ENCODE measurements around the gene MAVS.
"Not testable (repeated sequence)": the region's sequence is repeated elsewhere in the genome, so short reads cannot be mapped to it uniquely, and the experiment has no call there.

The MAVS gene

DNA sequence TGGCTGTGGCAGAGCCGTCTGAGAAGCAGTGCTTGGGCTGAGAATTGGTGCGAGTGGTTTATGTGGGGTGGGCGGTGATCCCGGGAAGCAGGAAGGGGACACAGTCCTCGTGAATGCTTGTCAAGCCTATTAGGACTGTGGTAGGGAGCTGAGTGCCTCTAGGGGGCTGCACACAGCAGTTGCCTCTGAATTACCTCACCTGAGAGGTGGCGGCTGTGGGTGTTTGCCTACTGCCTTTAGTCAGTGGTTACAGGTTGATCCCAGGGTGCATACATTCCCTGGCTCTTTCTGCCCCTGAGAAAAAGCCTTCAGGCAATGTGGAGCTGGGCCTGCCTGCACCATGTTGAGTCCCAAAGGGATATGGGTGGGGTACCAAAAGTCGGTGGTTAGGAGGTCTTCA lies 21.1 kb upstream of the MAVS start:
- Mint-ChIP-seq H3K4me1 (peaks cover 13% of the 10 kb centered on the region), H3K4me3 (no peak overlapping the region), H3K27me3 (no peaks in the 10 kb centered on the region), H3K36me3 (no peaks in the 10 kb centered on the region), H3K9me3 (no peaks in the 10 kb centered on the region), H3K27ac (peak overlapping the region; percentile 43)

DNA sequence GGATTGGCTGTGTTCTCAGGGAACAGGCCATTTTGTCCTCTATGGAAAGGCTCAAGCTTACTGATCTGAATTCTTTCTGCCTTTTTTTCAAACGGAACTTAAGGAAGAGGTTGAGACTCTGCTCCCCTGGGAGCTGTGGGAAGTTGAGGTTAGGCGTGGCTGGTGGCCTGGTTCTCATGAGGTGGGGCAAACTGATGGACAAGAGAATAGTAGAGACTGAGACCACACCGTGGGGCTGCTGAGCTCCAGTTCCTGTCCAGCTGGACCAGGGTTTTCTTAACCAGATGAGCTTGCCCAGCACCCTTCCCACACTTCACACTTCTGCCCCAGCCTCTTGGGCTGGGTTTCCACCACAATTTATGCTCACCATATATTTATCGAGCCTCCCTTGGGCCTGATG lies 20.2 kb upstream of the MAVS start:
- H3K27ac Mint-ChIP-seq, result peak overlapping the region; percentile 10
- H3K27me3 Mint-ChIP-seq, result no peaks in the 10 kb centered on the region
- H3K4me1 Mint-ChIP-seq, result peaks cover 8% of the 10 kb centered on the region
- no peaks in the 10 kb centered on the region for H3K9me3 Mint-ChIP-seq
- H3K36me3 Mint-ChIP-seq, result no peaks in the 10 kb centered on the region
- no peak overlapping the region for H3K4me3 Mint-ChIP-seq

DNA sequence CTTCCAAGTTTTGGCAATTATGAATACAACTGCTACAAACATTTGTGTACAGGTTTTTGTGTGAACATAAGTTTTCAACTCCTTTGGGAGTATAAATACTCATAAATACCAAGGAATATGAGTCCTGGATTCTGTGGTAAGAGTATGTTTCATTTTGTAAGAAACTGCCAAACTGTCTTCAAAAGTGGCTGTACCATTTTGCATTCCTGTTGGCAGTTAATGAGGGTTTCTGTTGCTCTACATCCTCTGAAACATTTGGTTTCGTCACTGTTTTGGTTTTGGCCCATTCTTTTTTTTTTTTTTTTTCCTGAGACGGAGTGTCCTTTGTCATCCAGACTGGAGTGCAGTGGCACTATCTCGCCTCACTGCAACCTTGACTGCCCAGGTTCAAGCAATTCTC lies 17.8 kb upstream of the MAVS start:
- Mint-ChIP-seq H3K27me3 (no peaks in the 10 kb centered on the region), H3K4me3 (no peak overlapping the region), H3K27ac (no peak overlapping the region), H3K36me3 (no peaks in the 10 kb centered on the region), H3K9me3 (no peaks in the 10 kb centered on the region), H3K4me1 (no peaks in the 10 kb centered on the region)

DNA sequence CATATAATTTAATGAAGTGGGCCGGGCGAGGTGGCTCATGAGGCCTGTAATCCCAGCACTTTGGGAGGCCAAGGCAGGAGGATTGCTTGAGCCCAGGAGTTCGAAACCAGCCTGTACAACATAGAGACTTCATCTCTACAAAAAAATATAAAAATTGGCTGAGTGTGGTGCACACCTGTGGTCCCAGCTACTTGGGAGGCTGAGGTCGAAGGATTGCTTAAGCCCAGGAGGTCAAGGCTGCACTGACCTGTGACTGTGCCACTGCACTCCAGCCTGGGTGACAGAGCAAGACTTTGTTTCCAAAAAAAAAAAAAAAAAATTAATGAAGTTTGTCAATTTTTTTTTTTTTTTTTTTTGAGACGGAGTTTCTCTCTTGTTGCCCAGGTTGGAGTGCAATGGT lies 16.7 kb upstream of the MAVS start:
- not testable (repeated sequence) for H3K9me3 Mint-ChIP-seq, H3K4me1 Mint-ChIP-seq, H3K27me3 Mint-ChIP-seq, H3K27ac Mint-ChIP-seq, H3K4me3 Mint-ChIP-seq, H3K36me3 Mint-ChIP-seq

DNA sequence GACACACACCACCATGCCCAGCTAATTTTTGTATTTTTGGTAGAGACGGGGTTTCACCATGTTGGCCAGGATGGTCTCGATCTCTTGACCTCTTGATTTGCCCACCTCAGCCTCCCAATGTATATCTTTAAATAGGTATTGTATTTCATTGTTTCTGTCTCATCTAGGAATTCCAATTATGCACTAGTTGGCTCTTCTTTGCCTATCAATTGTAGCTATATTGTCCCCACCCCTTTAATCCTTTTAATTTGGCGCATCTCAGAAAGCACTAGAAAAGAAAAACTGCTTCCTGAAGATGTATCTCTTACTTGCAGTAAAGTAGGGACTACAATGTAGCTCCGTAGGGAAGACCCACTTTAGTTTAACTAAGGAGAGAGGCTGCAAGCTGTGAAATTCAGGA lies 10.5 kb upstream of the MAVS start:
- Mint-ChIP-seq H3K27ac (no peak overlapping the region), H3K27me3 (no peaks in the 10 kb centered on the region), H3K9me3 (no peaks in the 10 kb centered on the region), H3K4me3 (no peak overlapping the region), H3K36me3 (peaks cover 2% of the 10 kb centered on the region), H3K4me1 (peaks cover 8% of the 10 kb centered on the region)

DNA sequence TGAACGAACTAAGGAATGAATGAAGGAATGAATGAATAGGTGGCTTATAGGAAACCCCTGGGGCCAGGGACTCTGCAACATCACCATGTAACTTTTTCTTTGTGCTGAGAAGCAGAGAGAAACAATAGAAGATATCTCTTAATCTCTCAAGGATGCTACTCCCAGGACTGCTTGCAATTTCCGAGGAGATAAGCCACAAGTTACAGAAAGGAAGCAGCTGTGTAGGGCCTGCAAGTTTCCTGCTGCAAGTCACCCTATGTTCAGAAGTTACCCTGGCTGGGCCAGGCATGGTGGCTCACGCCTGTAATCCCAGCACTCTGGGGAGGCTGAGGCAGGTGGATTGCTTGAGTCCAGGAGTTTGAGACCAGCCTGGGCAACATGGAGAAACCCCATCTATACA lies 7.3 kb upstream of the MAVS start:
- Mint-ChIP-seq H3K27ac (peak overlapping the region; percentile 3), H3K36me3 (peaks cover 2% of the 10 kb centered on the region), H3K27me3 (no peaks in the 10 kb centered on the region), H3K4me3 (no peak overlapping the region), H3K4me1 (peaks cover 8% of the 10 kb centered on the region), H3K9me3 (no peaks in the 10 kb centered on the region)

DNA sequence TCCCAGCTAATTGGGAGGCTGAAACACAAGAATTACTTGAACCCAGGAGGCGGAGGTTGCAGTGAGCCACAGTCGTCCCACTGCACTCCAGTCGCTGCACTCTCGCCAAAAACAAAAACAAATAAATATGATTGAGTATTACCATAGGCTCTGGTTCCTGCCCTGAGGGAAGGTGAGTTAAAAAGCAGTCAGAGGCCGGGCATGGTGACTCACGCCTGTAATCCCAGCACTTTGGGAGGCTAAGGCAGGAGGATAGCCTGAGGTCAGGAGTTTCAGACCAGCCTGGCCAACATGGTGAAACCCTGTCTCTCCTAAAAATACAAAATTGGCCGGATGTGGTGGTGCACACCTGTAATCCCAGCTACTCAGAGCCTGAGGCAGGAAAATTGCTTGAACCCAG lies 6.4 kb upstream of the MAVS start:
- not testable (repeated sequence) for H3K27me3 Mint-ChIP-seq, H3K4me3 Mint-ChIP-seq, H3K4me1 Mint-ChIP-seq, H3K9me3 Mint-ChIP-seq, H3K27ac Mint-ChIP-seq, H3K36me3 Mint-ChIP-seq

DNA sequence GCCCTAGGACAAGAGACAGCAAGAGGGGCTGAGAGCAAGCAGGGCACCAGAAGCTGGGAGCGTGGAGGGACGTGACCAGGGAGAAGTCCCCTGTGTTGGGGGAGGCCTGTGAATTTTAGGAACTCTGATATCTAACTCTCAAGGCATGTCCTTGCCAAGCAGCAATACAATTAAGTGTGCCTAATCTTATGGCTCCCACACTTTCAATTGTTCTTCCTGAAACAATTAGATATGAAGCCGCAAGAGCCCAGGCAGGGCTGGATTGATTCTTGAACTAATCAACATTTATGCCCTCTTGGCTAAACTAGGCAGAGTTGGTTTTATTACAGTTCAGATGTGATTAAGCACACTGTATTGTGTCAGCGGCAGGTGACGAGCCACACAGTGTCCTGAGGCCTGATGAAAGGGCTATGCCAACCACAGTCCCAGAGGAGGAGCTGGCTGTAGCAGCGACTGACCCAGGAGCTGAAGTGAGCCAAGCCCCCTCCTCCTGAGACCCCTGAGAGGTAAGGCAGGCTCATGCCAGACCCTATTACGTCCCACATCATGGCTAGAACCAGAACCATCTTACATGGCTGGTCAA lies 4.2 kb upstream of the MAVS start:
- H3K27ac Mint-ChIP-seq, result no peak overlapping the region
- H3K27me3 Mint-ChIP-seq, result no peaks in the 10 kb centered on the region
- H3K4me1 Mint-ChIP-seq, result peaks cover 14% of the 10 kb centered on the region
- H3K4me3 Mint-ChIP-seq, result no peak overlapping the region
- no peaks in the 10 kb centered on the region for H3K9me3 Mint-ChIP-seq
- H3K36me3 Mint-ChIP-seq, result no peaks in the 10 kb centered on the region

DNA sequence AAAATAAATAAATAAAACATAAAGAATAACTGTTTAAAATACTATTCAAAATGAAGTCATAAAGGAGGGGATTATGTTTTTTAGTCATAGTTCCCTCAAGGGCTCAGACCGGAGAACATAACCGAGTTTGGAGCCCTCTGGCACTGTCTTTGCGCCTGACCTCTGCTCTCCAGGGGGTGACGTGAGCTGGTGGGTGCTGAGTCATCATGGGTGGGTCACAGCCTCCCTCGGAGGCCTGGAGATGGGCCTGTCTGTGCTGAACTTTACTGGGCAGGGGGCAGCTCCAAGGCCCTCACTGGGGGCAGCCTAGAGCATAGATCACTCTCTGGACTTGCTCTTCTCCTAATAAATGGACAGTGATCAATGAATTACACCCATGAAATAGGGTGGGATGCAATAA lies 3.1 kb upstream of the MAVS start:
- Mint-ChIP-seq H3K27ac (no peak overlapping the region), H3K36me3 (no peaks in the 10 kb centered on the region), H3K27me3 (no peaks in the 10 kb centered on the region), H3K4me3 (no peak overlapping the region), H3K4me1 (peaks cover 22% of the 10 kb centered on the region), H3K9me3 (no peaks in the 10 kb centered on the region)

DNA sequence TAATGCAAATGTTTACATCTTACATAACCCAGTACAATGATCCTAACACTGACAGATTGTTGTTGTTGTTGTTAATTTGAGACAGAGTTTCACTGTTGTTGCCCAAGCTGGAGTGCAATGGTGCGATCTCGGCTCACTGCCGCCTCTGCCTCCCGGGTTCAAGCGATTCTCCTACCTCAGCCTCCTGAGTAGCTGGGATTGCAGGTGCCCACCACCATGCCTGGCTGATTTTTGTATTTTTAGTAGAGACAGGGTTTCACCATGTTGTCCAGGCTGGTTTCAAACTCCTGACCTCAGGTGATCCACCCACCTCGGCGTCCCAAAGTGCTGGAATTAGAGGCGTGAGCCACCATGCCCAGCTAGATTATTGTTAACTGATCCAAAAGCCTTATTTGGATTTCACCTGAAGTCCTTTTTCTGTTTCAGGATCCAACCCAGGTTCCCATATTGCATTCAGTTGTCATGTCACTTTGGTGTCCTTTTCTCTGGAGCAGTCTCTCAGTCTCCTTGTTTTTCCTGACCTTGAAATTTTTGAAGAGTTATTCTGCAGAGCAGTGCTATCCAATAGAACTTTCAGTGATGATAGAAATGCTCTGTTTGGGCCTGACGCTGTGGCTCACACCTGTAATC lies 2.5 kb upstream of the MAVS start:
- H3K4me1 Mint-ChIP-seq, result peaks cover 23% of the 10 kb centered on the region
- H3K4me3 Mint-ChIP-seq, result not testable (repeated sequence)

DNA sequence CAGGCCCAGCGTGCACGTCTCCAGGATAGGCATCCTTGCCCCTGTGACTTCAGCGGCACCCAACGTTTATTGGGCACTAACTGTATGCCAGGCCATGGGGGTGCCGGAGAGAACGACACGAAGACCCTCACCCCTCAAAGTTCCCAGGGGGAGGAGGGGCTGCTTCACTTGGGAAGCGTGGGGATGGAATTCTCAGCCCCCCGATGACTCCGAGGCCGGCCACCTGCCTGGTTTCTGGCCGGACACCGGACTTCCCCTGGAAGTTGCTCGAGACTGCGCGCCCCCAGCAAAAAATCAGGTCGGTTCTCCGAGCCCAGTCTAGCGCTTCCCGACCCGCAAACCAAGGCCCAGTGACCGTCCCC lies 275 bp upstream of the MAVS start:
- Mint-ChIP-seq H3K27me3 (no peaks in the 10 kb centered on the region), H3K9me3 (no peaks in the 10 kb centered on the region), H3K4me3 (peak overlapping the region; percentile 88), H3K4me1 (peaks cover 28% of the 10 kb centered on the region), H3K36me3 (no peaks in the 10 kb centered on the region), H3K27ac (peak overlapping the region; percentile 72)

More for the DNA sequence above, 2.5 kb upstream of the MAVS start:
- H3K36me3 Mint-ChIP-seq, H3K27ac Mint-ChIP-seq, H3K27me3 Mint-ChIP-seq, H3K9me3 Mint-ChIP-seq: not testable (repeated sequence)

DNA sequence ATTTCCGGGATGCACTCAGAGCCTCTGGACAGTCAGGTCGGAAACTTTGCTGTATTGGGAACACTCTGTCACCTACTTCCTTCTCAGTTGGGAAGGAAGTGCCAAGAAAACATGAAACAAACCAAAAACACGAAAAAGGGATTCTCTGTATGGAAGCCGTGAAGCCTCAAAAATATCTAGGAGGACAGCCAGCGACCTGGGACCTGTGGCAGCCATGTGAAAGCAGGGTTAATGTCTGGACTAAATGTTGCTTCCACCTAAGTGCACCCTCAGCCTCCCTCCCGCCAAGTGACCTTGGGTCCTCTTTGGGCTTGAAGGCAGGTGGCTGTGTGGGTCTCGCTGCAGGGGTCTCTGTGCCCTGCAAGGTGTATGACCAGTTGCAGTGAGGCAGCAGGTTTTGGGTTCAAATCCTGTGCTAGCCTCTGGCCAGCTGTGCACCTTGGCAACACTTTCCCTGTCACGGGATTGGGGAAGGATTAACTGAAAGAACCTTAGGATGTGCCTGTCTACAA lies 851 bp downstream of the MAVS start:
- H3K4me3 Mint-ChIP-seq, result peak overlapping the region; percentile 88
- H3K9me3 Mint-ChIP-seq, result no peaks in the 10 kb centered on the region
- peak overlapping the region; percentile 91 for H3K27ac Mint-ChIP-seq
- H3K4me1 Mint-ChIP-seq, result peaks cover 28% of the 10 kb centered on the region
- no peaks in the 10 kb centered on the region for H3K27me3 Mint-ChIP-seq
- H3K36me3 Mint-ChIP-seq, result no peaks in the 10 kb centered on the region

DNA sequence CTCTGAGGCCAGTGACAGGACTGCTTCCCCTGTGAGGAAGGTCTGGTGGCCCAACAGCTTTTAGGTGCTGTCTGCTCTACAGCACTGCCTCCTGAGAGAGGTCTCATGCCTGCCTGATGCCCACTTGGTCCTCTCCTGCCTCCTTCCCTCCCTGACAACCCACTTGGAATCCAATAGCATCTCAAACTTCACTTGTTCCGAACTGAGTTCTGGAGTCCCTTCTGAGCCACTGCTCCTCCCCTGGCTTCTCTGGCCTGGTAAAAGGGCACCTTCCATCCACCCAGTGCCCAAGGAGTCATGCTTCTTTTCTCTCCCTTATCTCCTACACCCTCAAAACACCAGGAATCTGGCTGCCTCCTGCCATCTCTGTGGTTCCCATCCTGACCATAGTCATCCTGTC lies 1.9 kb downstream of the MAVS start:
- Mint-ChIP-seq H3K36me3 (no peaks in the 10 kb centered on the region), H3K9me3 (no peaks in the 10 kb centered on the region), H3K27me3 (no peaks in the 10 kb centered on the region), H3K27ac (peak overlapping the region; percentile 52), H3K4me3 (peak overlapping the region; percentile 88), H3K4me1 (peaks cover 28% of the 10 kb centered on the region)

DNA sequence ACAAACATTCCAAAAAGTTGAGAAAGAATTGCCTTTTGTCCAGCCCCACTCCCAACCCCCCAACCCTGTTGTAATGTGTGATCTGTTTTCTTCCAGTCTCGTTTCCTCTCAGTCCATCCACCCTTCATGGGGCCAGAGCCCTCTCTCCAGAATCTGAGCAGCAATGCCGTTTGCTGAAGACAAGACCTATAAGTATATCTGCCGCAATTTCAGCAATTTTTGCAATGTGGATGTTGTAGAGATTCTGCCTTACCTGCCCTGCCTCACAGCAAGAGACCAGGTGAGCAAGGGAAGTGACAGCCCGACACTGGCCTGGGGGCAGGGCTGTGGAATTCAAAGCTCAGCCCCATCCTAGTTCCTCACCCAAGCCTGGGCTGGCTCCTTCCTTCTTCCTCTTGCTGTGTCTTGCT lies 7.8 kb downstream of the MAVS start:
- H3K9me3 Mint-ChIP-seq, result no peaks in the 10 kb centered on the region
- H3K36me3 Mint-ChIP-seq, result peaks cover 6% of the 10 kb centered on the region

DNA sequence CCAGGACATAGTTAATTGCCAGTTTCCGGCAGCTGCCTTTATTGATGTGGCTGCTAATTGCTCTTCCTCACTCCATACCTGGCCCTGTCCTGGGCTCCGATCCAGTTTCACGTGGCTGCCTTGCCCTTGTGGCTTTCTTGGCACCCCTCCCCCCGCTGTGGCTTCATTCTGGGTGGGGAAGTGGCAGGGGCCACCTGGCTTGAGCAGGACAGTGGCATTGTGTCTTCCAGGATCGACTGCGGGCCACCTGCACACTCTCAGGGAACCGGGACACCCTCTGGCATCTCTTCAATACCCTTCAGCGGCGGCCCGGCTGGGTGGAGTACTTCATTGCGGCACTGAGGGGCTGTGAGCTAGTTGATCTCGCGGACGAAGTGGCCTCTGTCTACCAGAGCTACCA lies 10.8 kb downstream of the MAVS start:
- Mint-ChIP-seq H3K4me3 (no peak overlapping the region), H3K9me3 (no peaks in the 10 kb centered on the region), H3K4me1 (peaks cover 14% of the 10 kb centered on the region), H3K36me3 (peaks cover 6% of the 10 kb centered on the region), H3K27me3 (no peaks in the 10 kb centered on the region), H3K27ac (no peak overlapping the region)

More for the DNA sequence above, 7.8 kb downstream of the MAVS start:
- no peak overlapping the region for H3K27ac Mint-ChIP-seq
- H3K4me3 Mint-ChIP-seq, result no peak overlapping the region
- H3K4me1 Mint-ChIP-seq, result peaks cover 17% of the 10 kb centered on the region
- no peaks in the 10 kb centered on the region for H3K27me3 Mint-ChIP-seq

DNA sequence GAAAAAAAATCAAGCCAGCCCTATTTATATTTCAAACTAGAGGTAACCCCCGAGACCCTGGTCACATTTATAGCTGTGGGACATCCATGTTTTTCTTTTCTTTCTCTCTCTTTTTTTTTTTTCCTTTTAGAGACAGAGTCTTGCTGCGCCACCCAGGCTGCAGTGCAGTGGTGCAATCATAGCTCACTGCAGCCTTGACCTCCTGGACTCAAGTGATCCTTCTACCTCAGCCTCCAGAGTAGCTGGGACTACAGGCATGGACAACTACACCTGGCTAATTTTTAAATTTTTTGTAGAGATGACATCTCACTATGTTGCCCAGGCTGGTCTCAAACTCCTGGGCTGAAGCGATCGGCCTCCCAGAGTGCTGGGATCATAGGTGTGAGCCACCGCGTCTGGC lies 12.1 kb downstream of the MAVS start:
- H3K27ac Mint-ChIP-seq, result no peak overlapping the region
- H3K4me3 Mint-ChIP-seq, result no peak overlapping the region
- peaks cover 14% of the 10 kb centered on the region for H3K36me3 Mint-ChIP-seq
- H3K9me3 Mint-ChIP-seq, result no peaks in the 10 kb centered on the region
- peaks cover 14% of the 10 kb centered on the region for H3K4me1 Mint-ChIP-seq
- H3K27me3 Mint-ChIP-seq, result no peaks in the 10 kb centered on the region

DNA sequence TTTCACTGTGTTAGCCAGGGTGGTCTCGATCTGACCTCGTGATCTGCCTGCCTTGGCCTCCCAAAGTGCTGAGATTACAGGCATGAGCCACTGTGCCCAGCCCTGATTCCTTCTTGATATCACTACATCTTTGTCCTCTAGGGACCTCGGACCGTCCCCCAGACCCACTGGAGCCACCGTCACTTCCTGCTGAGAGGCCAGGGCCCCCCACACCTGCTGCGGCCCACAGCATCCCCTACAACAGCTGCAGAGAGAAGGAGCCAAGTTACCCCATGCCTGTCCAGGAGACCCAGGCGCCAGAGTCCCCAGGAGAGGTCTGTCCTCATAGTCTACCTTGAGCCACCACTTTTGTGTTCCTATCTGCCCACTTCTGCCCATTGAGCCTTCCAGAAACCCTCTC lies 14.6 kb downstream of the MAVS start:
- no peak overlapping the region for H3K4me3 Mint-ChIP-seq
- no peaks in the 10 kb centered on the region for H3K27me3 Mint-ChIP-seq
- H3K4me1 Mint-ChIP-seq, result peaks cover 8% of the 10 kb centered on the region
- H3K36me3 Mint-ChIP-seq, result peaks cover 16% of the 10 kb centered on the region
- H3K9me3 Mint-ChIP-seq, result no peaks in the 10 kb centered on the region
- H3K27ac Mint-ChIP-seq, result no peak overlapping the region

Measured in activated naive CD4-positive, alpha-beta T cell treated with anti-CD3 and anti-CD28 coated beads, Interleukin-2, amount 50 U/mL, for 24 hours (primary cell).